GM20431 (cell line): ENCODE measurements around the gene ZSWIM9.
"Not testable (repeated sequence)": the region's sequence is repeated elsewhere in the genome, so short reads cannot be mapped to it uniquely, and the experiment has no call there.

Experiments
- in situ Hi-C: fragments of 300-500 bp; cut with MseI, MboI; formaldehyde crosslinking; loops from one replicate; pipeline ENCODE4 v1.15.0; 2020; ENCODE audit warnings: low sequenced_read_pairs; ENCODE audit not compliant: unreplicated experiment

Gene ZSWIM9

DNA sequence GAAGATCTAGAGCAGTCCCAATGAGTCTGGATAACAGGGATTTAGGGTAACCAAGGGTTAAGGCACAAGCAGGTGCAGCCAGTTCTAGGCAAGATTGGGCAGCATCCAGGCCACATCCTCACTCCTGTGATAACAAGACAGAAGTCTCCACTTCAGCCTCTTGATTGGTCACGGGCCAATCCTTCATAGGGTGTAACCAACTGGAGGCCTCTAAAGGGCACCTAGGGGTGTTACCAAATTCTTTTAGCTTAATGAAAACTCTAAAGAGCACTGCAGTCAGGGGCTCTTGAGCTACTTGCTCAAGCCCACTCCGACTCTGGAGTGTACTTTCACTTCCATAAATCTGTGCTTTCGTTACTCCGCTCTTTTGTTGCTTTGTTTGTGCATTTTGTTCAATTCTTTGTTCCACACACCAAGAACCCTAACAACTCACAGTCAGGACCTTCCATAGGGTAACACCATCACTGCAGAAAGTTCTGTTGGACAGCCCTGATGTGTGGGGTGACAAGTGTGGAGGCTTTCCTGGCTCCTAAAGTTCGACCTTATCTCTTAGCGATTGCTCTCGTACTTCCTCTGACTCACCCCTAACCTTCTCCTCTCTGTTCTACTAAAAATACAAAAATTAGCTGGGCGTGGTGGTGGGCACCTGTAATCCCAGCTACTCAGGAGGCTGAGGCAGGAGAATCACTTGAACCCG, 36.1 kb downstream of the ZSWIM9 start:
- in situ Hi-C loops = no loop called here

DNA sequence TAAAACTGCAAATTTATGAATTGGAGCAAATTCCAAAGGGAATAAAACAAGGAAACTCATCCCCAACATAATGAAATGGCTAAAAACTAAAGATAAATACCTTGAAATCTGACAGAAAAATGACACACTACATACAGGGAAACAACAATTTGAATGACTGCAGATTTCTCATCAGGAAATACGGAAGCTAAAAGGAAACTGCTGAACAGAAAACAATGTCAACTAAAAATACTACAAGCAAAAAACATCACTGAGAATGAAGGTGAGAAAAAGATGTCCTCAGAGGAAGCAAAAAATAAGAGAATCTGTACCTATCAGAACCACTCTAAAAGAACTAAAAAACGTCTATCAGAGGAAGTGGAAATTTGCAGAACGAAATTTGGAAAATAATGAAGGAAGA, 39.5 kb downstream of the ZSWIM9 start:
- in situ Hi-C loops = no loop called here

DNA sequence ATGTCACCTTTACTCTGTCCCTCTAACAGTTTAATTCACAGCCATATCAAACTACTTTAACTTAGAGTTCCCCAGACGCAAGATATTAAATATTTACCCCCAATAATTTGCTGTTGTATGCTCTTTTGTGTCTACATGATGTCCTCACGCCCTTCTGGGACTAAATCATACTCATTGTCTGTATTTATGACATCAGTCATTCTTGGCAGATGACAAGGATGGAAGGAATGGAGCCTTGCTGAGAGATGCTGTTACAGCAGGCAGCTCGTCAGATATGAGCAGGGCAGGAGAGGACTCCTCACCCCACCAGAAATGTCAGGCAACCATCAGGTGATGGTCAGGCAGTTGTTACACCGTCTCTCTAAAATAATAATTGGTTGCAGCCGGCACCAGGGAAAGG, 43.5 kb downstream of the ZSWIM9 start:
- in situ Hi-C loops = no loop called here

DNA sequence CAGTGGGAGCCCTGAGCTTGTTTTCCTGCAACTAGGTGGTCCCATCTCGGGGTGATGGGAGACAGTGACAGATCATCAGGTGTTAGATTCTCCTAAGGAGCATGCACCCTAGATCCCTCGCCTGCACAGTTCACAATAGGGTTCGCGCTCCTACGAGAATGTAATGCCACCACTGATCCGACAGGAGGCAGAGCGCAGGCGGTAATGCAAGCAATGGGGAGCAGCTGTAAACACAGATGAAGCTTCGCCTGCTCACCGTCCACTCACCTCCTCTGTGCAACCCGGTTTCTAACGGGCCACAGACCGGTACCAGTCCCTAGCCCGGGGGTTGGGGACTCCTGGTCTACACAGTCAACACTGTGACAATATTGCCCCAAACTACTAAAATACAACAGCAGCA, 46.5 kb downstream of the ZSWIM9 start:
- in situ Hi-C loops = no loop called here

DNA sequence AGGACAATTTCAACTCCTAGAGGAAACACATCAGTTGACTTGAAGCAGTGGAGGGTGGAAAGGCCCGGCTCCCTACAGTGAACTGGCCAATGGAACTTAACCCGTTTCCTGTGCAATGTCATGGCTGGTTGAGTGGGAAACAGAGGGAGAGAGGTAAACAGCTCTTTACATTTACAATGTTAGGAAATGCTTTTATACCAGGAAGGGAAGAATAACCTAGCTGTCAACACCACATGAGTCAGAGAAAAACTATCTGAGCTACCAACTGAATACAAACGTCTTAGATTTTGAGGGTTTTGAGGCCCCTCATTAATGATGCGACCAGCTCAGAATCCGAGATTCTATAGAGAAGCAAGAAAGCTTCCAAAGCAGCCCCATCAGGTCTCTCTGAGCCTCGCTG, 48.5 kb downstream of the ZSWIM9 start:
- in situ Hi-C loops = no loop called here

DNA sequence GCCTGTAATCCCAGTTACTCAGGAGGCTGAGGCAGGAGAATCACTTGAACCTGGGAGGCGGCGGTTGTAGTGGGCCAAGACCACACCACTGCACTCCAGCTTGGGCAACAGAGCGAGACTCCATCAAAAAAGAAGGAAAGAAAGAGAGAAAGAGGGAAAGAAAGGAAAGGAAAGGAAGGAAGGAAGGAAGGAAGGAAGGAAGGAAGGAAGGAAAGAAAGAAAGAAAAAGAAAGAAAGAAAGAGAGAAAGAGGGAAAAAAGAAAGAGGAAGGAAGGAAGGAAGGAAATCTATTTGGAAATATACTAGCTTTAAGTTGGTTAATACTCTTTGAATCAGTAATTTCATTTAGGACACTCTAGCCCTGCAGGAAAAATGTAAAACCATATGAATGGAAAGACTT, 50.3 kb downstream of the ZSWIM9 start:
- in situ Hi-C loops = not testable (repeated sequence)

DNA sequence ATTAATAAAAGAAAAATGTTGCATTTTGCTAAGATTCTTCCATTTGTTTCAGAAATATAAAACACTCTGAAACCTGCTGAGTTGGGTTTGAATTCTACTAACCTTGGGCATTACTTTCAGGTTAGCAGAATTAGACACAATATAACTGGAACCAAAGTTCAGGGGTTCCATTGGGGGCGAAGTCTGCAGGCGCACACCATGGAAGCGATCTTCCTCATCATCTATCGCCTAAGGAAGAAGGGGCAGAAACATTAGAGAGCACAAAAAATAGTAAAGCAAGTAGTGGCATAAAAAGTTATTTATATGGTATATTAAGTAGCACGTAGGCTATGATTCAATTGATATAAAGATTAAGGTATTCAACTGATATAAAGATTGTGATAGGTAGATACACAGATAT, 51.1 kb downstream of the ZSWIM9 start:
- in situ Hi-C loops = no loop called here

DNA sequence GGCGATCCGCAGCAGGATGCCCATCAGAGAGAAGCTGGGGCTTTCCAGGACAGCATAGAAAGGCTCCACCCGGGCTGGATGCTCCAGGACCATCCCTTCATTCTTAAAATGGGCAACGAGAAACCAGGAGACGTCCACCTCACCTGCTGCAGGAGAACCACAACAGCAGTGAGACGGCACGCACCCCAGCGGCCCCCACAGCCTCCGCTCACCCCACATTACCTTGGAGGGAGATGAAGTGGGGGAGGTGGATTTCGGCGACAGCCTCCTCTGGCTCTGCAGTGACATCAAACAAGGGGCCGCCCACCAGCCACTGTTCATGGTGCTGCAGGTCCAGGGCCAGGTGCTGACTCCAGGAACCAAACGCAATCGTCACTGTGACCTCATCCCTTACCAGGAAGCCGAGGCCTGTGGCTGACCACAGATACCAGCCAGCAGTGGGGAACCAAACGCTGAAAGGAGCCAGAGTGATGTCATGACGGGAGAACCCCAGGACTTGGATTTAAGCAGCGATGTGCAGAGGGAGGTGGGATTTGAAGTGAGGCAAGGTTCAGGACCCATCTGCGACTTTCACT, 60.2 kb downstream of the ZSWIM9 start:
- in situ Hi-C loops = no loop called here

DNA sequence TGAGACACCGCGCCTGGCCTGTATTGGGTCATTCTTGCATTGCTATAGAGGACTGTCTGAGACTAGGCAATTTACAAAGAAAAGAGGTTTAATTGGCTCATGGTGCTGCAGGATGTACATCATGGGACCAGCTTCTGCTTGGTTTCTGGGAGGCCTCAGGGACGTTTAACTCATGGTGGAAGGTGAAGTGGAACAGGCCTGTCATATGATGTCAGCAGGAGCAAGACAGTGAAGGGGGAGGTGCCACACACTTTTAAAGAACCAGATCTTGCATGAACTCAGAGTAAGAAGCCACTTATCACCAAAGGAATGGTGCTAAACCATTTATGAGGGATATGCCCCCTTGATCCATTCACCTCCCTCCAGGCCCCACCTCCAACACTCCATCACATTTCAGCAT, 66.6 kb downstream of the ZSWIM9 start:
- in situ Hi-C loops = no loop called here

DNA sequence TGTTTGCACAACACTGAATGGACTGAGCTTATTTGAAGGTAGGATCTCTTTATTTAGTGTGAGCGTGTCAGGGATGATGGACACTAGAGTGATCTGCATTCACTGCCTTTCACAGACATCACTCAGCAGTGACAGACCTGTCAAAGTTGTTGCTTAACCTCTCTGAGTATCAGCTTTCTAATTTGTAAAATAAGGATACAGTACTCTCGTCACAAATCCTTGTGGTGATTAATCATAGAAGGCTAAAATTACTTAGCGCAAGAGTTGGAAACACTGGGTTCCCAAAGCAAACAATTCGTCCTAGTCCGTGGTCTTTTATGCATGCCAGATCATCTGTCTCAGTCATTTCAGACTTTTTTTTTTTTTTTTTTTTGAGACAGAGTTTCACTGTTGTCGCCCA, 68.6 kb downstream of the ZSWIM9 start:
- in situ Hi-C loops = no loop called here

DNA sequence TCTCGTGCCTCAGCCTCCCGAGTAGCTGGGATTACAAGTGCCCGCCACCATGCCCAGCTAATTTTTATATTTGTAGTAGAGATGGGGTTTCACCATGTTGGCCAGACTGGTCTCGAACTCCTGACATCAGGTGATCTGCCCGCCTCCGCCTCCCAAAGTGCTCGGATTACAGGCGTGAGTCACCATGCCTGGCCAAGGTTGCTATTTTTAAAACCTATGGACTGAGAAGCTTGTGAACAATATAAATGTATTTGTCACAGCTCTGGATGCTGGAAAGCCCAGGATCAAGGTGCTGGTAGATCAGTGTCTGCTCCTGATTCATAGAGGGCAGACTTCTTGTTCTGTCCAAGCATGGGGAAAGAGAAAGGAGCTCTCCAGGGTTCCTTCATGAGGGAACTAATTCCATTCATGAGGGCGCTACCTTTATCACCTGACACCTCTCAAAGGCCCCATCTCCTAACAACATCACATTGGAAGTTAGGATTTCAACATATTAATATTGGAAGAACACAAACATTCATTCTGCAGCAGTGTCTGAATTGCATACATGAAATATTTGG, 69.2 kb downstream of the ZSWIM9 start:
- in situ Hi-C loops = no loop called here

DNA sequence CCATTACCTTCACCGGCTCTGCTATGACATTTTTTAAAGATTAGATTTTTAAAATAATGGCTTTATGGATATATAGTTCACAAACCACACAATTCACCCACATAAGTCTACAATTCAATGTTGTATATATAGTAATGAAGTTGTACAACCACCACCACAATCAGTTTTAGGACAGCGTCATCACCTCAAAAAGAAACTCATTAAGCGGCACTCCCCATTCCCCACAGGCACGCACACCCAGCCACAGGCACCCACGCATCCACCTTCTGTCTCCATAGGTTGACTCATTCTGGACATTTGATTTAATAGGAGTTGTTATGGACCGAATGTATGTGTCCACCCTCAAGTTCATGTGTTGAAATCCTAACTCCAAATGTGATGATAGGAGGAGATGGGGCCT, 71.3 kb downstream of the ZSWIM9 start:
- in situ Hi-C loops = not testable (repeated sequence)

DNA sequence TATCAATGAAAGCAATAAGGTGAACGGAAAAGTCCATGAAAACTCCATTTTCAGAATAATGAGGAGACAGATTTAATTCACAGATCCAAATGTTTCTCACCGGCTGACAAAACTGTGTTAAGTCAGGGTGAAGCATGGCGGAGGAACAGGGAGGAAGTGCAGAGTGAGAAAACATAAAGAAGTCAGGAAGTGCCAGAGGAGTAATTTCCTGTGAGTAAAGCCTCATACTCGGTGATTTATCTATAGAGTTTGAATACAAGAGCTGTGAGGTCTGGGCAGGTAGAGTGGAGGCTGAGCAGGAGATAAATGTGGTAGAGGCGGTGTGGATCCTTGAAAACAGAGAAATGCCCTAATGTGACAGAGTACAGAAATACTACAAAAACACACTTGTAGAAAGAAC, 73.8 kb downstream of the ZSWIM9 start:
- in situ Hi-C loops = no loop called here

DNA sequence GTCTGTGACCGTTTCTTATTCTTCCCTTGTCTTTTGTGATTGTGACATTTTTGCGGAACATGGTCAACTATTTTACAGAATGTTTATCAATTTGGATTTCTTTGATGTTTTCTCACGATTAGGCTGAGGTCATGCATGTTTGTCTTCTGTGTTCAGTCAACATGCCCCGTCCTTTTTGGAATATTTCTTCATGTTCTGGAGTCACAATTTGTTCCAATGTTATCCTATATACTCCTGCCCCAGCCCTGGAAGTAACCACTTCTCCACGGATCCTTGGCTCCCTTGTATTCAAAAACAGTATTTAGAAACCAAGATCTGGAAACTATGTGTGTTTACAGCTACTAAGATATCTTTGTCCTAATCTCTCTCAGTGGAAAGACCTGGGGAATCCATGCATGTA, 75.6 kb downstream of the ZSWIM9 start:
- in situ Hi-C loops = no loop called here

DNA sequence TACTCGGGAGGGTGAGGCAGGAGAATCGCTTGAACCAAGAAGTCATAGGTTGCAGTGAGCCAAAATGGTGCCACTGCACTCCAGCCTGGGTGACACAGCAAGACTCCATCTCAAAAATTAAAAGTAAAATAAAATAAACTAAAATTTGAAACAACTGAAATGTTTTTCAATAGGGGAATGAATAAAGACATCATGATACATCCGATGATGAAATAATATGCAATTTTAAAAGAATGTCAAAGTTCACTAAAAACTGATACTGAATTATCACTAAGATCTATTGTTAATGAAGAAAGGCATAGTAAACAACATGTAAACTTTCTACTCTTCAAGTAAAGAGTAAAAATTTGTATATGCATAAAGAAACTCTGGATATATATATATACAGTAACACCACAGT, 76.7 kb downstream of the ZSWIM9 start:
- in situ Hi-C loops = no loop called here
